ENCODE results near the gene NUDT4B.
"Not testable (repeated sequence)": the region's sequence is repeated elsewhere in the genome, so short reads cannot be mapped to it uniquely, and the experiment has no call there.

NUDT4B gene

GRCh38 chr1:148777649-148778048, 29.1 kb downstream of the NUDT4B start:
- not testable (repeated sequence) for H3K27me3 Mint-ChIP-seq; H3K9me3 Mint-ChIP-seq; H3K36me3 Mint-ChIP-seq (ENCODE audit: insufficient read depth); H3K4me3 Mint-ChIP-seq; DNase-seq (ENCODE audit: low spot score in 2 of 2); ATAC-seq (replicated peaks; ENCODE audit: extremely low read depth, poor library complexity, severe bottlenecking); H3K27ac Mint-ChIP-seq (ENCODE audit: low read depth); H3K4me1 Mint-ChIP-seq

- H3K9me3 Mint-ChIP-seq; H3K36me3 Mint-ChIP-seq (ENCODE audit: insufficient read depth); H3K4me3 Mint-ChIP-seq; ATAC-seq (replicated peaks; ENCODE audit: extremely low read depth, poor library complexity, severe bottlenecking); H3K27ac Mint-ChIP-seq (ENCODE audit: low read depth); DNase-seq (ENCODE audit: low spot score in 2 of 2); H3K4me1 Mint-ChIP-seq; H3K27me3 Mint-ChIP-seq: not testable (repeated sequence)
Observed at GRCh38 chr1:148780404-148780803, 31.8 kb downstream of the NUDT4B start.

GRCh38 chr1:148791543-148792099, 43.0 kb downstream of the NUDT4B start:
- H3K36me3 Mint-ChIP-seq (ENCODE audit: insufficient read depth), result not testable (repeated sequence)

GRCh38 chr1:148793762-148794332, 45.3 kb downstream of the NUDT4B start:
- ATAC-seq (replicated peaks; ENCODE audit: extremely low read depth, poor library complexity, severe bottlenecking); H3K36me3 Mint-ChIP-seq (ENCODE audit: insufficient read depth): not testable (repeated sequence)

More at GRCh38 chr1:148791543-148792099, 43.0 kb downstream of the NUDT4B start:
- not testable (repeated sequence) for H3K4me3 Mint-ChIP-seq; H3K27ac Mint-ChIP-seq (ENCODE audit: low read depth); ATAC-seq (replicated peaks; ENCODE audit: extremely low read depth, poor library complexity, severe bottlenecking); H3K27me3 Mint-ChIP-seq; DNase-seq (ENCODE audit: low spot score in 2 of 2); H3K9me3 Mint-ChIP-seq; H3K4me1 Mint-ChIP-seq

More at GRCh38 chr1:148793762-148794332, 45.3 kb downstream of the NUDT4B start:
- not testable (repeated sequence) for DNase-seq (ENCODE audit: low spot score in 2 of 2); H3K27me3 Mint-ChIP-seq; H3K27ac Mint-ChIP-seq (ENCODE audit: low read depth); H3K4me3 Mint-ChIP-seq; H3K9me3 Mint-ChIP-seq; H3K4me1 Mint-ChIP-seq
